ENCODE data around the gene SBNO1.
"Not testable (repeated sequence)": the region's sequence is repeated elsewhere in the genome, so short reads cannot be mapped to it uniquely, and the experiment has no call there.

The SBNO1 gene

GRCh38 chr12:123263196-123263817 lies 101.3 kb downstream of the SBNO1 start:
- peak overlapping the region; percentile 35; the same call in 1 of the 2 replicates for H3K27ac ChIP-seq
- CTCF ChIA-PET = interaction anchor here (0.6 kb wide), 1 partner anchor 25 kb away, joined by 9 read pairs; no protein-coding TSS in a partner anchor
- no peak for DNase-seq (ENCODE audit: low spot score)
- POLR2A ChIA-PET (ENCODE audit: low non-redundant PET) = no interaction called here
- no peak for TF ChIP-seq CTCF (conservative IDR thresholded peaks at IDR 0.05; ENCODE audit: low read depth)

DNA sequence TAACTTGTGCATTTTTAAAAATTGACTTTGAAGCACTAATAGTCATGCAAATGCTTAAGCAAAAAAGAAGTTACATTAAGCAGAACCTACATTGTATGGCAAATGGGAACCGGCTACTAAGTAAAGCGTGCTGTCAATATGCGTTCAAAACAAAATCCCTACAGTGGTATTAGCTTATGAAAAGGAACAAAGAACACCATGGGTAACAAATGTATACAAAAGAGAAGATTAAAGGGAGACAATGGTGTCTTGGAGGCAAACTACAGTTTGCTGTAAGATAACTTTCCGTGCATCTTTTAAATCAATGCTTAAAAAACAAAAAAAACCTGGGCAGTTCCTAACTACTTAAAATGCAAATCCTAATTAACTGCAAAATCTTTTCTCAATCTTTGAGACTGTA lies 103.5 kb downstream of the SBNO1 start:
- TF ChIP-seq CTCF (conservative IDR thresholded peaks at IDR 0.05; ENCODE audit: low read depth) = no peak
- CTCF ChIA-PET = no interaction called here
- DNase-seq (ENCODE audit: low spot score) = no peak
- POLR2A ChIA-PET (ENCODE audit: low non-redundant PET) = no interaction called here
- H3K27ac ChIP-seq = no peak overlapping the region

GRCh38 chr12:123260081-123260480 lies 104.6 kb downstream of the SBNO1 start:
- no peak for TF ChIP-seq CTCF (conservative IDR thresholded peaks at IDR 0.05; ENCODE audit: low read depth)
- no peak overlapping the region for H3K27ac ChIP-seq
- ChIA-PET CTCF (no interaction called here), POLR2A (ENCODE audit: low non-redundant PET) (no interaction called here)
- no peak for DNase-seq (ENCODE audit: low spot score)

DNA sequence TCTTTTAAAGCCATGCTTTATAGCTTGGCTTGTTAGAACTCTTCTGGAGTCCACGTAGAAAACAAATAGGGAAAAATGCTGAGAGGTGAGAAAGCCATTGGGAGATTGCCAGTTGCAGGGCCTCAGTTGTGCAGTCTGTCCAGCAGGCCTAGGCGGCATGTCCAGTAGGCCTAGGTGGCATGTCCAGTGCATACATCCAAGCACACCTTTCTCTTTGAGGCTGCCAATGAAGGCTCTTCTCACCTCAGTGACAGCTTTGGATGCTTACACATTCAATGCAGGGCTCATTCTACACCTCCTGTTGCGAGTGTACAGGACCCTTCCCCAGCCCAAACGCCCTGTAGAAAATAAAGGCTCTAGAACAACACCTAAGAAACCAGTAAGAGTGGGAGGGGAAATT lies 106.1 kb downstream of the SBNO1 start:
- H3K27ac ChIP-seq = peak overlapping the region; percentile 67
- ChIA-PET POLR2A (ENCODE audit: low non-redundant PET) (no interaction called here), CTCF (interaction anchor here (0.6 kb wide), 1 partner anchor 1129 kb away, joined by 3 read pairs; no protein-coding TSS in a partner anchor)
- no peak for DNase-seq (ENCODE audit: low spot score)
- no peak for TF ChIP-seq CTCF (conservative IDR thresholded peaks at IDR 0.05; ENCODE audit: low read depth)

- no peak for TF ChIP-seq CTCF (conservative IDR thresholded peaks at IDR 0.05; ENCODE audit: low read depth)
- no peak for DNase-seq (ENCODE audit: low spot score)
- peak overlapping the region; percentile 96 for H3K27ac ChIP-seq
- POLR2A ChIA-PET (ENCODE audit: low non-redundant PET) = no interaction called here
- CTCF ChIA-PET = no interaction called here
Observed at GRCh38 chr12:123254853-123255446, 109.7 kb downstream of the SBNO1 start.

GRCh38 chr12:123253641-123254459 lies 110.8 kb downstream of the SBNO1 start:
- DNase-seq (ENCODE audit: low spot score) = no peak
- POLR2A ChIA-PET (ENCODE audit: low non-redundant PET) = no interaction called here
- no peak for TF ChIP-seq CTCF (conservative IDR thresholded peaks at IDR 0.05; ENCODE audit: low read depth)
- H3K27ac ChIP-seq = peak overlapping the region; percentile 96
- CTCF ChIA-PET = interaction anchor here (0.7 kb wide), 1 partner anchor 280 kb away, joined by 4 read pairs; no protein-coding TSS in a partner anchor

- CTCF ChIA-PET; POLR2A ChIA-PET (ENCODE audit: low non-redundant PET); DNase-seq (ENCODE audit: low spot score): not testable (repeated sequence)
- H3K27ac ChIP-seq = peak overlapping the region; percentile 96
Observed at GRCh38 chr12:123252365-123252764, 112.3 kb downstream of the SBNO1 start.
